GM06990 (cell line): Measurements from ENCODE around the gene CACHD1.

Source experiments
- DNase-seq: peaks from one replicate; pipeline ENCODE4 v3.0.0-alpha.2; 2011; ENCODE audit not compliant: insufficient read length; ENCODE audit errors: extremely low read depth
- H3K27me3 ChIP-seq: replicated peaks from 2 replicates; pipeline ENCODE4 v1.6.0; 2011; ENCODE audit warnings: low read length; ENCODE audit not compliant: control insufficient read depth, insufficient read depth
- H3K36me3 ChIP-seq: 2 replicates; pipeline ENCODE4 v1.5.1; 2011; ENCODE audit warnings: low read length; ENCODE audit not compliant: control insufficient read depth, insufficient read depth
- H3K4me3 ChIP-seq: replicated peaks from 2 replicates; pipeline ENCODE4 v1.5.1; 2011; ENCODE audit warnings: low read depth, mild to moderate bottlenecking, control low read depth, low read length
- TF ChIP-seq, protein P1 (sequence below): IDR thresholded peaks from 2 replicates; pipeline ENCODE4 v1.5.1; 2011; ENCODE audit warnings: low read length, control low read depth, mild to moderate bottlenecking, inconsistent platforms; ENCODE audit not compliant: insufficient read depth, poor library complexity, severe bottlenecking

The CACHD1 gene

DNA sequence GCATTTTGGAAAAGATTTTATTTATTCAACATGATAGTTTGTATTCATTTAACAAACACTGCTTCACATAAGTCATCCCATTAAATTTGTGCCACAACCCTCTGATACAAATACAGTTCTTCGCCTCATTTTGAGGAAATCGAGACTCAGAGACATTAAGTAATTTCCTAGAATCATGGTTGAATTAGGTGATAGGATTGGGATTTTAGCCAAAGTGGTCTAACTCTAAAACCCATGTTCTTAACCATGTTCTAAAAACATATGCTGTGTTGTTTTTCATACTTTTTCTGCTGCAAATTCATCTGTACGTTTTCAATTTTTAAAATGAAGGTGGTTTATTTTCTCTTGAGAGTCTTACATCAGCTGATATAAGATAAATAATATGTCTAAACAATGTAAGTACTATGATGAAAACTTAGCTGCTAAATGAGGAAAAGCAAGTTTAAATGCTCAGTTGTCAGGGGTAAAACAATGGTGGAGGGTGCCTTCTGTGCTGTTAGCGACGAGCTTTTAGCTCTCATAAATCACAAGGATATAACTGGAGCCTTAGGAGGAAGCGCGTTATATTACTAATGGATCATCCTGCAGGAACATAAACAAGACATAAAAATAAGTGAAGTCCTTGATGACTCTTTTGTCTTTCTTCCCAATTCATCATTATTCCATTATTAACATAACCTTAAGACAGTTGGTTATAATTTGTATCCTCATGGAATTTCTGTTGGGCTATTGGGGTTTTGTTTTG is 97.7 kb downstream of the CACHD1 start:
- TF ChIP-seq, protein P1, sequence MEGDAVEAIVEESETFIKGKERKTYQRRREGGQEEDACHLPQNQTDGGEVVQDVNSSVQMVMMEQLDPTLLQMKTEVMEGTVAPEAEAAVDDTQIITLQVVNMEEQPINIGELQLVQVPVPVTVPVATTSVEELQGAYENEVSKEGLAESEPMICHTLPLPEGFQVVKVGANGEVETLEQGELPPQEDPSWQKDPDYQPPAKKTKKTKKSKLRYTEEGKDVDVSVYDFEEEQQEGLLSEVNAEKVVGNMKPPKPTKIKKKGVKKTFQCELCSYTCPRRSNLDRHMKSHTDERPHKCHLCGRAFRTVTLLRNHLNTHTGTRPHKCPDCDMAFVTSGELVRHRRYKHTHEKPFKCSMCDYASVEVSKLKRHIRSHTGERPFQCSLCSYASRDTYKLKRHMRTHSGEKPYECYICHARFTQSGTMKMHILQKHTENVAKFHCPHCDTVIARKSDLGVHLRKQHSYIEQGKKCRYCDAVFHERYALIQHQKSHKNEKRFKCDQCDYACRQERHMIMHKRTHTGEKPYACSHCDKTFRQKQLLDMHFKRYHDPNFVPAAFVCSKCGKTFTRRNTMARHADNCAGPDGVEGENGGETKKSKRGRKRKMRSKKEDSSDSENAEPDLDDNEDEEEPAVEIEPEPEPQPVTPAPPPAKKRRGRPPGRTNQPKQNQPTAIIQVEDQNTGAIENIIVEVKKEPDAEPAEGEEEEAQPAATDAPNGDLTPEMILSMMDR: no peak
- Histone ChIP-seq H3K4me3 (no peak overlapping the region), H3K27me3 (no peaks in the 10 kb centered on the region), H3K36me3 (no peaks in the 10 kb centered on the region)
- no peak for DNase-seq

DNA sequence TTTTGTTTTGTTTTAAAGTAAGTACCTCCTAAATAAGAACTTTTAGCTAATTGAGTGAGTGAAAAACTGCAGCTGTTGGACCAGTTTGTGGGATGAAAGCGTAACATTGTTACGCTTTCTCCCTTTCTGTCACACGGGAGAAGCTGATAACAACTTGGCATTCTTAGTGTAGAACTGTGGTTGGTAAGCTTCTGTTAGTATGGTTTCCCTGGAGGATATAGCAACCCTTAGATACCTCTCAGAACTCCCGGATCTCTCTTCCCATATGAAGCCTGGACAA is 98.2 kb downstream of the CACHD1 start:
- DNase-seq: no peak
- H3K36me3 ChIP-seq: no peaks in the 10 kb centered on the region
- TF ChIP-seq, protein P1: no peak
- H3K27me3 ChIP-seq: no peaks in the 10 kb centered on the region
- H3K4me3 ChIP-seq: no peak overlapping the region

DNA sequence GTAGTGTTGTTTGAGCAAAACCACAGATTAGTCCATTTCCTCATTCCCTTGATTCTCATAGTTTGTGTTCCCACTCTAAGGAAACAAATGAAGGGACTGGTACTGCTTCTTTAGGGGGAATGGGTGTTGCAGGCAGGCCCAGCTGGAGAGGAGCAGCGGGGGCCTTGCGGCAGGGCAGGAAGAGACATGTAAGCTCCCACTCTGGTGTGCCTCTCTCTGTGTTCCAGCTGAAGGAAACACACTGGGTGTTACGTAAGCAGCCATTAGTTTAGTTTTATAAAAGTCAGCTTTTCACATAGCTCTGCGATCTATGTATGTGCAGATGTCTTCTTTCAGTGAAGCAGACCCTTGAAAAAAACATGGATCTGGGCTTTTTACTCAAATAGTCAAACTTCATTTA is 99.5 kb downstream of the CACHD1 start:
- no peaks in the 10 kb centered on the region for H3K36me3 ChIP-seq
- no peak for DNase-seq
- TF ChIP-seq, protein P1: no peak
- H3K27me3 ChIP-seq: no peaks in the 10 kb centered on the region
- no peak overlapping the region for H3K4me3 ChIP-seq

DNA sequence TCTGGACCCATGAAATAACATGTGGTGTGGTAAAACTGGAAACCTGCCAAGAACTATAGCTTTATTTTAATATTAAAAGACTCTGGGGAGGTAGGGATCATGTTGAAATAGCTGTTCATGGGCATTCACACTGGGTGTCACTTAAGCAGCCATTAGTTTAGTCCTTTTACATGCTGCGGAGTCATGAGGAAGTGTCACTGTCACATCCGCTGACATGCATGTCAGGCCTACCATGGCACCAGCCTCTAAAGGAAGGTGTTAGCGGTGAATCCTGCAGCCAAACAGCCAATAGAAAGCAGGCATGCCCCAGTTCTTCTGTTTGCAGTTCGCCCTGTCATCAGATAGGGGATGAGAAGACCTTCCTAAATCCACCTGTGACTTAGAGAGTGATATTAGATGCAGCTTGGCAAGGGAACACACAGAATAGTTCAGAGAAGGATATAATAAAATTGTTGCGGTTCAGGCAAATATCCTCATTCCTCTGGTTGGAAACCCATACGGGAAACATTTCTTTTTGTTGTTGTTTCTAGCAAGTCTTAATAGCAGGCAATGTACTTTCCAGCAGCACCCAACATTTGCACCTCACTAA is 100.4 kb downstream of the CACHD1 start:
- no peak overlapping the region for H3K4me3 ChIP-seq
- TF ChIP-seq, protein P1: no peak
- DNase-seq: no peak

DNA sequence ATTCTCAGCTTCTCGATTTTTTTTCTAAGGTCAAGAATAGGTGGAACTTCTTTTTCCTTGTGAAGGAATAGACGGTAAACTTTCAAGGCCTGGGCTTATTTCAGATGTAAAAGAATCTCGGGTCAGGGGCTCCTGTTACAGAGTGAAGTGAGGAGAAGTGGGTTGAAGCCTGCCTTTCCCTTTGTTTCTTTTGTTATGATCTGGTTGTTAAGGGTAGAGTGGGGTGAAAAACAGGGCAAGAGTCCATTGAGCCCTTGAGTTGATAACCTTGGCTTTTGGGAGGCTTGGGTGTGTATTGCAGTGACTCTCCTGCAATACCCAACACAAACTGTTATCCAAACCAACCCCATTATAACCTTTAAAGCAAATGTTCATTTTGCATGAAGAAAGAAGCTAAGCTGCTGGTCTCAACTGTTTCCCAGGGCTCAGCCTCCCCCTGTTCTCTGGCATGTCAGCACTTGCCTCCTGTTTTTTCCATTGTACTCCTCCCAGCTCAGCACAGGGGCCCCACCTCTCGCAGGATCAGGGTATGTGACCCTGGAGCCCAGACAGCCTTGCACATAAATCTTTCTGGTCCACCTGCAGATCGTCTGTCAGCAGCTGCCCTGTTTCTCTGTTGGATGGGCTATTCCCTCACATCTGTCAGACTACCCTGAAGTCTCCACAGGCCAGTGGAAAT is 102.4 kb downstream of the CACHD1 start:
- DNase-seq: no peak
- TF ChIP-seq, protein P1: no peak
- no peaks in the 10 kb centered on the region for H3K27me3 ChIP-seq
- H3K4me3 ChIP-seq: no peak overlapping the region
- no peaks in the 10 kb centered on the region for H3K36me3 ChIP-seq

More for the DNA sequence above, 100.4 kb downstream of the CACHD1 start:
- no peaks in the 10 kb centered on the region for H3K36me3 ChIP-seq
- H3K27me3 ChIP-seq: no peaks in the 10 kb centered on the region
